Panc1 (cell line): ENCODE measurements around the gene MVB12A. TPM values are rescaled to one million over a fixed set of nuclear protein-coding genes. Genes with fewer than 3 reads are reported as not detected.

Source experiments
- ATAC-seq: fragments of 200-7000 bp; cut with Tn5 transposase; 2 replicates; pipeline ENCODE4 v1.9.1; 2020; ENCODE audit warnings: mild to moderate bottlenecking, moderate library complexity
- BruUV-seq: library from RNA; stranded (reverse); fragments of 400-500 nt; replicated peaks from 2 replicates; lab custom pipeline; 2021; lab: Mats Ljungman, UMichigan
- CTCF ChIA-PET: fragments of 300-600 bp; sonication (Branson Sonifier 250); formaldehyde crosslinking; loops from one replicate; lab custom pipeline; 2022; ENCODE audit warnings: antibody characterized with exemption; lab: Charles Lee
- POLR2A ChIA-PET: fragments of 300-600 bp; sonication (Branson Sonifier 250); formaldehyde crosslinking; loops from one replicate; lab custom pipeline; 2022; ENCODE audit warnings: antibody characterized with exemption; lab: Charles Lee
- DNase-seq: peaks from one replicate; pipeline ENCODE4 v3.0.0-alpha.2; 2010; ENCODE audit warnings: low read depth, low spot score
- H3K27ac ChIP-seq: 2 replicates; pipeline ENCODE4 v1.5.1; 2011; ENCODE audit warnings: mild to moderate bottlenecking, low read length, inconsistent platforms
- H3K27me3 ChIP-seq: fragments of 200-500 bp; sonication (Bioruptor generic); 2 replicates; pipeline ENCODE4 v1.6.0; 2014; ENCODE audit warnings: low read length, inconsistent platforms; ENCODE audit not compliant: control insufficient read depth, insufficient read depth
- H3K36me3 ChIP-seq: fragments of 200-500 bp; sonication (Bioruptor generic); 2 replicates; pipeline ENCODE4 v1.5.1; 2014; ENCODE audit warnings: inconsistent platforms, mild to moderate bottlenecking, low read length, moderate library complexity; ENCODE audit not compliant: control insufficient read depth, insufficient read depth
- H3K4me1 ChIP-seq: 2 replicates; pipeline ENCODE4 v1.5.1; 2011; ENCODE audit warnings: inconsistent platforms, mild to moderate bottlenecking, low read length, moderate library complexity; ENCODE audit not compliant: control insufficient read depth, insufficient read depth
- H3K4me3 ChIP-seq, 2 experiments: 2 replicates each; pipeline ENCODE4 v1.5.1; 2011 to 2012; ENCODE audit warnings: low read depth in 2 of 2, low read length in 2 of 2, mild to moderate bottlenecking in 2 of 2, inconsistent platforms in 1 of 2, moderate library complexity in 1 of 2
- H3K9me3 ChIP-seq: fragments of 200-500 bp; sonication (Bioruptor generic); 2 replicates; pipeline ENCODE4 v1.5.1; 2014; ENCODE audit warnings: low read depth, mild to moderate bottlenecking, inconsistent platforms, low read length, moderate library complexity; ENCODE audit not compliant: control insufficient read depth, insufficient read depth
- CTCF ChIP-seq: fragments of 450-650 bp; IDR thresholded peaks from 2 replicates; pipeline ENCODE4 v1.5.1; 2017; ENCODE audit warnings: mild to moderate bottlenecking
- POLR2AphosphoS5 ChIP-seq: IDR thresholded peaks from 2 replicates; pipeline ENCODE4 v1.6.1; 2012; ENCODE audit warnings: mild to moderate bottlenecking, low read depth, low read length, moderate library complexity
- REST ChIP-seq, 2 experiments: IDR thresholded peaks; 2 replicates each; pipeline ENCODE4 v1.6.1; 2011 to 2012; ENCODE audit warnings: low read depth in 2 of 2, control low read depth in 1 of 2, low read length in 1 of 2, mild to moderate bottlenecking in 1 of 2, moderate library complexity in 1 of 2; ENCODE audit not compliant: insufficient read depth in 1 of 2
- SIN3A ChIP-seq: IDR thresholded peaks from 2 replicates; pipeline ENCODE4 v1.6.1; 2012; ENCODE audit warnings: low read depth, mild to moderate bottlenecking, low read length, moderate library complexity, borderline replicate concordance; ENCODE audit not compliant: insufficient read depth
- TCF7L2 ChIP-seq: IDR thresholded peaks from 2 replicates; pipeline ENCODE4 v1.6.1; 2011; ENCODE audit warnings: mild to moderate bottlenecking, low read depth, low read length, inconsistent platforms
- in situ Hi-C: cut with HindIII; loops from 2 replicates; pipeline ENCODE4 v1.10.0; 2016; ENCODE audit warnings: low sequenced_read_pairs, low pct_unique_long_range_greater_than_20kb
- intact Hi-C: fragments of 100-400 bp; cut with micrococcal nuclease; formaldehyde crosslinking; loops from one replicate; pipeline ENCODE4 v1.10.0; 2022; ENCODE audit not compliant: unreplicated experiment
- total RNA-seq: library from RNA; stranded (reverse); gene quantifications from one replicate; pipeline ENCODE4 v1.2.1, GENCODE V29; 2021; ENCODE audit not compliant: unreplicated experiment

The MVB12A gene
- total RNA-seq, 1 experiment from 2014 or later, result 42.1 TPM

- no peak overlapping the region for H3K4me3 ChIP-seq
- ATAC-seq, result no peak
- H3K27ac ChIP-seq, result no peak overlapping the region
- no TSS peak for BruUV-seq
- TF ChIP-seq REST (IDR thresholded peaks at IDR 0.05; ENCODE audit: insufficient read depth in 1 of 2, low read depth in 2 of 2, low read length in 1 of 2) (no peak), TCF7L2 (no peak), CTCF (no peak), SIN3A (no peak), POLR2AphosphoS5 (no peak)
- no peaks in the 10 kb centered on the region; the same call in 1 of the 2 replicates for H3K36me3 ChIP-seq
- POLR2A ChIA-PET, result no interaction called here
- peaks cover 6% of the 10 kb centered on the region; the same call in 1 of the 2 replicates for H3K4me1 ChIP-seq
- intact Hi-C loops, result no loop called here
- no peaks in the 10 kb centered on the region for H3K9me3 ChIP-seq
- CTCF ChIA-PET, result no interaction called here
- DNase-seq, result no peak
- H3K27me3 ChIP-seq, result no peaks in the 10 kb centered on the region
- in situ Hi-C loops, result no loop called here
These were observed 4.7 kb upstream of the MVB12A start for GRCh38 chr19:17415121-17415520.

- ChIA-PET POLR2A (no interaction called here), CTCF (interaction anchor here (0.5 kb wide), 1 partner anchor 914 kb away, joined by 4 read pairs; no protein-coding TSS in a partner anchor)
- ATAC-seq (no peak), DNase-seq (no peak)
- Histone ChIP-seq H3K27ac (peak overlapping the region; percentile 96), H3K4me3 (peak overlapping the region; percentile 78), H3K4me1 (peaks cover 6% of the 10 kb centered on the region; the same call in 1 of the 2 replicates), H3K36me3 (no peaks in the 10 kb centered on the region; the same call in 1 of the 2 replicates), H3K9me3 (no peaks in the 10 kb centered on the region), H3K27me3 (no peaks in the 10 kb centered on the region)
- intact Hi-C loops (no loop called here), in situ Hi-C loops (no loop called here)
- BruUV-seq, result no TSS peak
- no peak for TF ChIP-seq CTCF
- no peak for TF ChIP-seq REST (IDR thresholded peaks at IDR 0.05; ENCODE audit: insufficient read depth in 1 of 2, low read depth in 2 of 2, low read length in 1 of 2)
- no peak for TF ChIP-seq POLR2AphosphoS5
- TF ChIP-seq TCF7L2, result no peak
- TF ChIP-seq SIN3A, result no peak
These were observed 1.1 kb upstream of the MVB12A start for GRCh38 chr19:17418710-17419109.
